ENCODE results near the gene DSPP.

DSPP gene

DNA sequence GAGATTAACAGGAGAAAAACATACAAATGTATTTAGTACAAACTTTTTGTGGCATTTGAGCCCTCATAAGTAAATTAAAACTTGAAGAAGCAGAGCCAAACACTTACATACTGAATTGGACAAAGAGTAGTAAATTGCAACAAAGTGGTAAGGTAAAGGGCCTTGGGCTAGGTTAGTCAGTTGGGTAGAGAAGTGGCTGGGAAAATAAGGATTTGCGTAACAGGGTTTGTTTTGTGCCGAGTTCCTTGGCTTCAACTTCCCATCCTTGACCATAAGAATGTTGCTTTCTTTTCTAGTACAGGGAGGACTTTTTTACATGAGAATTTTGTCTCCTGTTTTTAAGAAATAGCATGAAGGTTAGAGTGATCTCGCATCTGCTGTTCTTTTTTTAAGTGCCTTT is 33.3 kb upstream of the DSPP start:
- H3K4me1 ChIP-seq (ENCODE audit: control insufficient read depth in 2 of 2, insufficient read depth in 1 of 2, low read depth in 1 of 2, low read length in 2 of 2), result no peaks in the 10 kb centered on the region
- no peak overlapping the region for H3K14ac ChIP-seq (ENCODE audit: low read length)
- H3K4me3 ChIP-seq (ENCODE audit: low read length in 2 of 2), result no peak overlapping the region
- no peak overlapping the region for H3K18ac ChIP-seq (ENCODE audit: low read length)
- no peaks in the 10 kb centered on the region for H3K27me3 ChIP-seq (ENCODE audit: control insufficient read depth in 3 of 3, insufficient read depth in 3 of 3, low read depth in 1 of 3, low read length in 3 of 3)
- no peak overlapping the region for H2BK5ac ChIP-seq (ENCODE audit: low read length)
- H3K4me2 ChIP-seq (ENCODE audit: insufficient read depth, low read length, poor library complexity, severe bottlenecking), result no peak overlapping the region
- no peak overlapping the region for H3K4ac ChIP-seq (ENCODE audit: low read length)
- no peak overlapping the region for H4K8ac ChIP-seq (ENCODE audit: low read depth, low read length)
- no peak overlapping the region for H2AFZ ChIP-seq (ENCODE audit: low read length)
- H2BK120ac ChIP-seq (ENCODE audit: low read depth, low read length), result no peak overlapping the region
- no peak overlapping the region for H2AK5ac ChIP-seq (ENCODE audit: low read depth, low read length)
- H3K9me3 ChIP-seq (replicated peaks in 1 of 2; ENCODE audit: control insufficient read depth in 2 of 2, insufficient read depth in 1 of 2, low read depth in 1 of 2, low read length in 2 of 2), result peaks cover 0 to 3% of the 10 kb centered on the region in 2 donors
- no peak overlapping the region for H3K9ac ChIP-seq (ENCODE audit: low read depth, low read length, poor library complexity)
- DNase-seq (ENCODE audit: low spot score), result no peak
- no CpG with 5 or more reads among the region's 3 CpGs for WGBS, 2 donors (ENCODE audit: extremely low coverage in 2 of 2, insufficient read length in 2 of 2, insufficient replicate concordance in 1 of 2)
- H4K91ac ChIP-seq (ENCODE audit: low read depth, low read length, poor library complexity), result no peak overlapping the region
- H3K79me1 ChIP-seq (ENCODE audit: low read depth, low read length), result no peaks in the 10 kb centered on the region
- no peak overlapping the region for H3K23ac ChIP-seq (ENCODE audit: low read depth, low read length, poor library complexity)
- H2BK12ac ChIP-seq (ENCODE audit: low read length), result no peak overlapping the region
- no peaks in the 10 kb centered on the region for H3K36me3 ChIP-seq (replicated peaks in 1 of 2; ENCODE audit: control insufficient read depth in 2 of 2, insufficient read depth in 2 of 2, low read length in 2 of 2)
- H3K27ac ChIP-seq (replicated peaks; ENCODE audit: low read length), result no peak overlapping the region
- no peak overlapping the region for H2BK15ac ChIP-seq (ENCODE audit: low read length)

DNA sequence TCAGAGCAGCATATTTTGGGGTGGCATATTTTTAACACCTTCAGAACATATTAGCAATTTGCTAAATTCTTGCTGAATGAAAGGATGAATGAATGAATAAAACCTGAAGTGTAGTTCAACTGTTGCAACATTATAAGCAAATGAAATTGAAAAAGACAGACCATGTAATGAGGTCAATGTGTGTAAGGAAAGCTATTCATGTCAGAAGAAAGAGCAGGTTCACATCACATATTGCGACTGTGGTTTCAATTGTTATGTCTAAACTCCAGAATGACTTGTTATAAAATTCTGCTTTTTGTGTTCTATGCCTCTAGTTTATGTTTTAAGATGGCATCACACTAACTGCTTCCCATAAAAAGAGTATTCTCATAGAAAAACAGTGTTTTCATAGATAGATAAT is 32.9 kb upstream of the DSPP start:
- no peak overlapping the region for H3K27ac ChIP-seq (replicated peaks; ENCODE audit: low read length)
- H4K91ac ChIP-seq (ENCODE audit: low read depth, low read length, poor library complexity), result no peak overlapping the region
- H2BK120ac ChIP-seq (ENCODE audit: low read depth, low read length), result no peak overlapping the region
- H2BK15ac ChIP-seq (ENCODE audit: low read length), result no peak overlapping the region
- no peak overlapping the region for H3K23ac ChIP-seq (ENCODE audit: low read depth, low read length, poor library complexity)
- H3K27me3 ChIP-seq (ENCODE audit: control insufficient read depth in 3 of 3, insufficient read depth in 3 of 3, low read depth in 1 of 3, low read length in 3 of 3), result no peaks in the 10 kb centered on the region
- H3K9me3 ChIP-seq (replicated peaks in 1 of 2; ENCODE audit: control insufficient read depth in 2 of 2, insufficient read depth in 1 of 2, low read depth in 1 of 2, low read length in 2 of 2), result peaks cover 0 to 3% of the 10 kb centered on the region in 2 donors
- H3K4me1 ChIP-seq (ENCODE audit: control insufficient read depth in 2 of 2, insufficient read depth in 1 of 2, low read depth in 1 of 2, low read length in 2 of 2), result no peaks in the 10 kb centered on the region
- H3K79me1 ChIP-seq (ENCODE audit: low read depth, low read length), result no peaks in the 10 kb centered on the region
- DNase-seq (ENCODE audit: low spot score), result no peak
- no peaks in the 10 kb centered on the region for H3K36me3 ChIP-seq (replicated peaks in 1 of 2; ENCODE audit: control insufficient read depth in 2 of 2, insufficient read depth in 2 of 2, low read length in 2 of 2)
- H2AFZ ChIP-seq (ENCODE audit: low read length), result no peak overlapping the region
- WGBS, 2 donors (ENCODE audit: extremely low coverage in 2 of 2, insufficient read length in 2 of 2, insufficient replicate concordance in 1 of 2), result no CpG with 5 or more reads among the region's 1 CpG
- no peak overlapping the region for H3K4me3 ChIP-seq (ENCODE audit: low read length in 2 of 2)
- H3K18ac ChIP-seq (ENCODE audit: low read length), result no peak overlapping the region
- no peak overlapping the region for H3K4ac ChIP-seq (ENCODE audit: low read length)
- H3K4me2 ChIP-seq (ENCODE audit: insufficient read depth, low read length, poor library complexity, severe bottlenecking), result no peak overlapping the region
- H3K14ac ChIP-seq (ENCODE audit: low read length), result no peak overlapping the region
- no peak overlapping the region for H2AK5ac ChIP-seq (ENCODE audit: low read depth, low read length)
- no peak overlapping the region for H2BK5ac ChIP-seq (ENCODE audit: low read length)
- no peak overlapping the region for H3K9ac ChIP-seq (ENCODE audit: low read depth, low read length, poor library complexity)
- H2BK12ac ChIP-seq (ENCODE audit: low read length), result no peak overlapping the region
- no peak overlapping the region for H4K8ac ChIP-seq (ENCODE audit: low read depth, low read length)

DNA sequence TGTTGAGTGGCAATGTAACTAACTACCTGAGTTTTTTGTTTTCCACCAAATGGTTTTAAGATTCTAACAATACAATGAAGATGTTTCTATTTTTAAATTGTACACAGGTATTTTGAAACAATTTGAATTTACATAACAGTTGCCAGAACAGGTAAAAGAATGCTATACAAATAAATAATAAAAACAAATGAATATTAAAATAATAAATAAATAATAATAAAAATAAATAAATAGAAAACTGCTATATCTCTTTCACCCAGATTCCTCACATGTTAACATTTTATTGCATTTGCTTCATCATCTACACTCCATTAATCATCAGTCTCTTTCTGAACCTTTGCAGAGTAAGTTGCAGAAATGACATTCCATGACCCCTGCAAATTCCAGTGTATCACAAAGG is 32.3 kb upstream of the DSPP start:
- peaks cover 0 to 3% of the 10 kb centered on the region in 2 donors for H3K9me3 ChIP-seq (replicated peaks in 1 of 2; ENCODE audit: control insufficient read depth in 2 of 2, insufficient read depth in 1 of 2, low read depth in 1 of 2, low read length in 2 of 2)
- no peak overlapping the region for H2BK15ac ChIP-seq (ENCODE audit: low read length)
- no peak overlapping the region for H3K9ac ChIP-seq (ENCODE audit: low read depth, low read length, poor library complexity)
- H4K91ac ChIP-seq (ENCODE audit: low read depth, low read length, poor library complexity), result no peak overlapping the region
- H2BK5ac ChIP-seq (ENCODE audit: low read length), result no peak overlapping the region
- no peak overlapping the region for H3K14ac ChIP-seq (ENCODE audit: low read length)
- H3K4me3 ChIP-seq (ENCODE audit: low read length in 2 of 2), result no peak overlapping the region
- no peaks in the 10 kb centered on the region for H3K4me1 ChIP-seq (ENCODE audit: control insufficient read depth in 2 of 2, insufficient read depth in 1 of 2, low read depth in 1 of 2, low read length in 2 of 2)
- H3K27me3 ChIP-seq (ENCODE audit: control insufficient read depth in 3 of 3, insufficient read depth in 3 of 3, low read depth in 1 of 3, low read length in 3 of 3), result no peaks in the 10 kb centered on the region
- no peak overlapping the region for H3K4ac ChIP-seq (ENCODE audit: low read length)
- H3K18ac ChIP-seq (ENCODE audit: low read length), result no peak overlapping the region
- no peaks in the 10 kb centered on the region for H3K79me1 ChIP-seq (ENCODE audit: low read depth, low read length)
- H4K8ac ChIP-seq (ENCODE audit: low read depth, low read length), result no peak overlapping the region
- DNase-seq (ENCODE audit: low spot score), result no peak
- no peaks in the 10 kb centered on the region for H3K36me3 ChIP-seq (replicated peaks in 1 of 2; ENCODE audit: control insufficient read depth in 2 of 2, insufficient read depth in 2 of 2, low read length in 2 of 2)
- H3K23ac ChIP-seq (ENCODE audit: low read depth, low read length, poor library complexity), result no peak overlapping the region
- H3K4me2 ChIP-seq (ENCODE audit: insufficient read depth, low read length, poor library complexity, severe bottlenecking), result no peak overlapping the region
- no peak overlapping the region for H2BK120ac ChIP-seq (ENCODE audit: low read depth, low read length)
- no peak overlapping the region for H2AFZ ChIP-seq (ENCODE audit: low read length)
- H2BK12ac ChIP-seq (ENCODE audit: low read length), result no peak overlapping the region
- H3K27ac ChIP-seq (replicated peaks; ENCODE audit: low read length), result no peak overlapping the region
- H2AK5ac ChIP-seq (ENCODE audit: low read depth, low read length), result no peak overlapping the region

DNA sequence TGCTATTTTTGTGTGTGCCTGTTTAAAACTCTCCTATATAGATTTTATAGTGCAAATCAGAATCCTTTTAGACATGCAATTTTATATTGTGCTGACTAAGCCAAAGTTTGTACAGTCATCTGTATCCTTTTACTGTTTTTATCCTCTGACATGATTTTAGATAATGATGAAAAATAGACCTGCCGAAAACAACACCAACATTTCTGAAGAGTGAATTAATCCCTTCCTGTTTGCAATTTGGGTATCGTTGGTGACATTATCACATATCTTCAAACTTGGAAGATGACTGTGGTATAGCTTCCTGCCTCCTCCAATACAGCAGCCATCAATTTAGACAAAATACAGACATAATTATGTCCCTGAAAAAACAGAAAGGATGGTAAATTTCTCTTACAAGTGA is 28.9 kb upstream of the DSPP start:
- Histone ChIP-seq H3K27me3 (ENCODE audit: control insufficient read depth in 3 of 3, insufficient read depth in 3 of 3, low read depth in 1 of 3, low read length in 3 of 3) (no peaks in the 10 kb centered on the region), H3K4me3 (ENCODE audit: low read length in 2 of 2) (no peak overlapping the region), H2BK15ac (ENCODE audit: low read length) (no peak overlapping the region), H2BK5ac (ENCODE audit: low read length) (no peak overlapping the region), H3K4ac (ENCODE audit: low read length) (no peak overlapping the region), H2BK12ac (ENCODE audit: low read length) (no peak overlapping the region), H3K9me3 (replicated peaks in 1 of 2; ENCODE audit: control insufficient read depth in 2 of 2, insufficient read depth in 1 of 2, low read depth in 1 of 2, low read length in 2 of 2) (peaks cover 0 to 3% of the 10 kb centered on the region in 2 donors), H3K18ac (ENCODE audit: low read length) (no peak overlapping the region), H4K91ac (ENCODE audit: low read depth, low read length, poor library complexity) (no peak overlapping the region), H2AFZ (ENCODE audit: low read length) (no peak overlapping the region), H4K8ac (ENCODE audit: low read depth, low read length) (no peak overlapping the region), H3K27ac (replicated peaks; ENCODE audit: low read length) (no peak overlapping the region), H3K14ac (ENCODE audit: low read length) (no peak overlapping the region), H3K4me1 (ENCODE audit: control insufficient read depth in 2 of 2, insufficient read depth in 1 of 2, low read depth in 1 of 2, low read length in 2 of 2) (no peaks in the 10 kb centered on the region), H2AK5ac (ENCODE audit: low read depth, low read length) (no peak overlapping the region), H2BK120ac (ENCODE audit: low read depth, low read length) (no peak overlapping the region), H3K23ac (ENCODE audit: low read depth, low read length, poor library complexity) (no peak overlapping the region), H3K79me1 (ENCODE audit: low read depth, low read length) (no peaks in the 10 kb centered on the region), H3K9ac (ENCODE audit: low read depth, low read length, poor library complexity) (no peak overlapping the region), H3K36me3 (replicated peaks in 1 of 2; ENCODE audit: control insufficient read depth in 2 of 2, insufficient read depth in 2 of 2, low read length in 2 of 2) (no peaks in the 10 kb centered on the region), H3K4me2 (ENCODE audit: insufficient read depth, low read length, poor library complexity, severe bottlenecking) (no peak overlapping the region)
- no CpG with 5 or more reads among the region's 2 CpGs for WGBS, 2 donors (ENCODE audit: extremely low coverage in 2 of 2, insufficient read length in 2 of 2, insufficient replicate concordance in 1 of 2)
- no peak for DNase-seq (ENCODE audit: low spot score)

Data from neuronal stem cell (in vitro differentiated cells).